ENCODE measurements around the gene FAM98B.
A peak's percentile ranks its signal among the peaks of the same experiment; 100 is the strongest.
"Not testable (repeated sequence)": the region's sequence is repeated elsewhere in the genome, so short reads cannot be mapped to it uniquely, and the experiment has no call there.

Gene FAM98B

GRCh38 chr15:38453971-38454695 is at the start of gene FAM98B:
Gene FAM98B, plus strand, starts transcription at chr15:38454127. Its CDS starts 35 bp downstream, at chr15:38454162.
- DNase-seq = peak; percentile 93

GRCh38 chr15:38406436-38406835 is 47.5 kb upstream of the FAM98B start:
- no peak for DNase-seq

GRCh38 chr15:38408576-38408975 is 45.4 kb upstream of the FAM98B start:
- DNase-seq = no peak

- DNase-seq = no peak
Observed at GRCh38 chr15:38411902-38412301, 42.0 kb upstream of the FAM98B start.

- no peak for DNase-seq
Observed at GRCh38 chr15:38412466-38412865, 41.5 kb upstream of the FAM98B start.

- DNase-seq = peak; percentile 77
Observed at GRCh38 chr15:38414357-38414756, 39.6 kb upstream of the FAM98B start.

- no peak for DNase-seq
Observed at GRCh38 chr15:38421069-38421690, 32.7 kb upstream of the FAM98B start.

- no peak for DNase-seq
Observed at GRCh38 chr15:38424101-38424552, 29.8 kb upstream of the FAM98B start.

GRCh38 chr15:38425269-38425668 is 28.7 kb upstream of the FAM98B start:
- DNase-seq = no peak

- DNase-seq = no peak
Observed at GRCh38 chr15:38427380-38427779, 26.5 kb upstream of the FAM98B start.

- DNase-seq = no peak
Observed at GRCh38 chr15:38430106-38430760, 23.7 kb upstream of the FAM98B start.

- no peak for DNase-seq
Observed at GRCh38 chr15:38436993-38437392, 16.9 kb upstream of the FAM98B start.

GRCh38 chr15:38437603-38438002 is 16.3 kb upstream of the FAM98B start:
- DNase-seq = not testable (repeated sequence)

- DNase-seq = no peak
Observed at GRCh38 chr15:38438031-38438986, 15.6 kb upstream of the FAM98B start.

- peak; percentile 39 for DNase-seq
Observed at GRCh38 chr15:38440353-38441129, 13.4 kb upstream of the FAM98B start.

GRCh38 chr15:38441130-38441519 is 12.8 kb upstream of the FAM98B start:
- no peak for DNase-seq

GRCh38 chr15:38454696-38455090 is 766 bp downstream of the FAM98B start:
- DNase-seq = no peak

- DNase-seq = no peak
Observed at GRCh38 chr15:38455092-38455491, 1.2 kb downstream of the FAM98B start.

- DNase-seq = no peak
Observed at GRCh38 chr15:38458646-38459045, 4.7 kb downstream of the FAM98B start.

GRCh38 chr15:38459480-38459879 is 5.6 kb downstream of the FAM98B start:
- DNase-seq = no peak

- DNase-seq = no peak
Observed at GRCh38 chr15:38460543-38460942, 6.6 kb downstream of the FAM98B start.
